ENCODE measurements around the gene SESN3.

SESN3 gene

DNA sequence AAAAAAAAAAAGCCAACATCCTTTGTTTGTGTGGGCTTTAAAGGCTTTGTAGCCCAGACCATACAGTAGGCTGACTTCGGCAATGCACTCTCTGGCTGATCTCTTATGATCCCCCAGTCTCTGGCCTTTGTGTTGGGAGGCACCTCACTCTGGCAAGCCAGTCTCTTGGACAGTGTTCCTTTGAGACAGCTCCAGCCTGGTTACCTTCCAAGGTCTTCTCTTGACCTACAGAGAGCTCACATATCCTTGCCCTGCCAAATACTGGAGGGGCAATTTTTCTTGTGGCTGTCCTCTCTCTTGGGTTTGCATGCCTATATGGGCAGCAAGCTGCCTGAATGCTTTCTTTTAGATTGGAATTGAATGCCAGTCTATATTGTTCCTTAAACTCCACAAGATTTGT is 69.8 kb downstream of the SESN3 start:
- Histone ChIP-seq H3K36me3 (ENCODE audit: insufficient read depth, low read length) (no peaks in the 10 kb centered on the region), H3K4me2 (ENCODE audit: insufficient read depth, low read length) (no peak overlapping the region), H2AFZ (ENCODE audit: low read depth, low read length) (no peak overlapping the region), H3K79me2 (ENCODE audit: insufficient read depth, low read length) (no peaks in the 10 kb centered on the region), H3K4me3 (ENCODE audit: low read depth in 1 of 2, low read length in 2 of 2) (no peak overlapping the region), H3K27me3 (ENCODE audit: insufficient read depth, low read length, poor library complexity) (no peaks in the 10 kb centered on the region), H3K9ac (ENCODE audit: low read depth, low read length) (no peak overlapping the region), H3K4me1 (ENCODE audit: insufficient read depth, low read length) (no peaks in the 10 kb centered on the region), H3K9me3 (ENCODE audit: insufficient read depth, low read length, severe bottlenecking) (no peaks in the 10 kb centered on the region), H3K27ac (ENCODE audit: low read length) (no peak overlapping the region), H4K20me1 (ENCODE audit: insufficient read depth, low read length) (no peaks in the 10 kb centered on the region)
- no peak for ATAC-seq (ENCODE audit: insufficient read depth, low read depth)
- TF ChIP-seq, protein P1, sequence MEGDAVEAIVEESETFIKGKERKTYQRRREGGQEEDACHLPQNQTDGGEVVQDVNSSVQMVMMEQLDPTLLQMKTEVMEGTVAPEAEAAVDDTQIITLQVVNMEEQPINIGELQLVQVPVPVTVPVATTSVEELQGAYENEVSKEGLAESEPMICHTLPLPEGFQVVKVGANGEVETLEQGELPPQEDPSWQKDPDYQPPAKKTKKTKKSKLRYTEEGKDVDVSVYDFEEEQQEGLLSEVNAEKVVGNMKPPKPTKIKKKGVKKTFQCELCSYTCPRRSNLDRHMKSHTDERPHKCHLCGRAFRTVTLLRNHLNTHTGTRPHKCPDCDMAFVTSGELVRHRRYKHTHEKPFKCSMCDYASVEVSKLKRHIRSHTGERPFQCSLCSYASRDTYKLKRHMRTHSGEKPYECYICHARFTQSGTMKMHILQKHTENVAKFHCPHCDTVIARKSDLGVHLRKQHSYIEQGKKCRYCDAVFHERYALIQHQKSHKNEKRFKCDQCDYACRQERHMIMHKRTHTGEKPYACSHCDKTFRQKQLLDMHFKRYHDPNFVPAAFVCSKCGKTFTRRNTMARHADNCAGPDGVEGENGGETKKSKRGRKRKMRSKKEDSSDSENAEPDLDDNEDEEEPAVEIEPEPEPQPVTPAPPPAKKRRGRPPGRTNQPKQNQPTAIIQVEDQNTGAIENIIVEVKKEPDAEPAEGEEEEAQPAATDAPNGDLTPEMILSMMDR (IDR thresholded peaks at IDR 0.05; ENCODE audit: borderline replicate concordance, extremely low read depth, low read length, poor library complexity, severe bottlenecking): no peak
- no peak for TF ChIP-seq EZH2 (IDR thresholded peaks at IDR 0.05; ENCODE audit: borderline replicate concordance, low read depth, low read length, severe bottlenecking)
- DNase-seq: no peak

DNA sequence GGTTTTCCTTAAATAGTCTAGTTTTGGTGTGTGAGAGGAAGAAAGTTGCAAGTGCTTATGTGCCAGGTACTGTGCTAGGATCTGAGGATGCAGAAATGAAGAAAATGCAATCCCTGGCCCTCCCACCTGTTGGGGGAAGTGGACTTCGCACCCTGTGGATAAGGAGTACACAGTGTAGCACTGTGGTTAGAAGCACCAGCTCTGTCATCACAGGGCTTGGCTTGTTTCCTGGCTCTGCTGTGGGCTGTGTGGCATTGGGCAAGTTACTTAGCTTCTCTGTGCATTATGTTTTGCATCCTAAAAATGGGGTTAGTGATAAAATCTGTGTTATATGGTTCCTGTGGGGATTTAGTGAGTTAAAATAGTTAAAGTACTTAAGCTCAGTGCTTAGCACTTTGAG is 73.2 kb downstream of the SESN3 start:
- no peak for DNase-seq
- Histone ChIP-seq H3K4me3 (ENCODE audit: low read depth in 1 of 2, low read length in 2 of 2) (no peak overlapping the region), H3K36me3 (ENCODE audit: insufficient read depth, low read length) (no peaks in the 10 kb centered on the region), H3K9me3 (ENCODE audit: insufficient read depth, low read length, severe bottlenecking) (no peaks in the 10 kb centered on the region), H4K20me1 (ENCODE audit: insufficient read depth, low read length) (no peaks in the 10 kb centered on the region), H3K4me1 (ENCODE audit: insufficient read depth, low read length) (no peaks in the 10 kb centered on the region), H2AFZ (ENCODE audit: low read depth, low read length) (no peak overlapping the region), H3K79me2 (ENCODE audit: insufficient read depth, low read length) (no peaks in the 10 kb centered on the region), H3K9ac (ENCODE audit: low read depth, low read length) (no peak overlapping the region), H3K4me2 (ENCODE audit: insufficient read depth, low read length) (no peak overlapping the region), H3K27ac (ENCODE audit: low read length) (no peak overlapping the region), H3K27me3 (ENCODE audit: insufficient read depth, low read length, poor library complexity) (no peaks in the 10 kb centered on the region)
- ATAC-seq (ENCODE audit: insufficient read depth, low read depth): no peak
- TF ChIP-seq, protein P1 (IDR thresholded peaks at IDR 0.05; ENCODE audit: borderline replicate concordance, extremely low read depth, low read length, poor library complexity, severe bottlenecking): no peak
- no peak for TF ChIP-seq EZH2 (IDR thresholded peaks at IDR 0.05; ENCODE audit: borderline replicate concordance, low read depth, low read length, severe bottlenecking)

DNA sequence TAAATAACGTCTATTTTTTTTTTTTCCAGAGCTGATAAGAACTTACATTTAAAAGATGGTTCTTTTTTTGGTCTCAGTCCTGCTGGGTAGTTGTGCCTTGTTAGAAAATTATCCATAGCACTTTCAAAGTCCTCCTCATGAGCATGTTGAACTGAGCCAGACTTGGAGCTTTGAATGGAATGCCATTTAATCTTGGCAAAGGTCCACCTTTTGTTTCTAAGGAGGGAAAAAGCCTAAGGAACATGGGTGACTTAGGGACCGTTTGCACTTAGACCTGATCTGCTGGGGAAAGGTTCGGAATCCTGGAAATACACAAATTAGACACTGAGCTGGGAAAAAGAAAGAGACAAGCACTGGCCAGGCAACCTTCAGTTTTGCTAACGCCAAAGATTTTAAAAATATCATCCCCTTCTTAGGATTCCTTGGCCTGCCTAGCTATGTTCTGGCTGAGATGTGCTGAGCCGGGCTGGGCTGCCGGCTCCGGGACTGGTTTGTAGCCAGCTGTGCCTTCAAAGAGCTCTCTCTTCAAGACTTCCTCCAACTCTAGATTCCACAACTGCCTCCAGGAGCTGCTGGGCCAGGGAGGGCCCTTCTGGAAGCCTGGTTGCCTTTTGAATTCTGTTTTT is 74.0 kb downstream of the SESN3 start:
- ATAC-seq (ENCODE audit: insufficient read depth, low read depth): no peak
- H4K20me1 ChIP-seq (ENCODE audit: insufficient read depth, low read length): no peaks in the 10 kb centered on the region

More for the DNA sequence above, 74.0 kb downstream of the SESN3 start:
- H3K4me2 ChIP-seq (ENCODE audit: insufficient read depth, low read length): no peak overlapping the region
- no peak overlapping the region for H3K9ac ChIP-seq (ENCODE audit: low read depth, low read length)
- H3K4me3 ChIP-seq (ENCODE audit: low read depth in 1 of 2, low read length in 2 of 2): no peak overlapping the region
- no peaks in the 10 kb centered on the region for H3K79me2 ChIP-seq (ENCODE audit: insufficient read depth, low read length)
- no peaks in the 10 kb centered on the region for H3K27me3 ChIP-seq (ENCODE audit: insufficient read depth, low read length, poor library complexity)
- no peak overlapping the region for H2AFZ ChIP-seq (ENCODE audit: low read depth, low read length)
- H3K36me3 ChIP-seq (ENCODE audit: insufficient read depth, low read length): no peaks in the 10 kb centered on the region
- H3K4me1 ChIP-seq (ENCODE audit: insufficient read depth, low read length): no peaks in the 10 kb centered on the region
- TF ChIP-seq, protein P1 (IDR thresholded peaks at IDR 0.05; ENCODE audit: borderline replicate concordance, extremely low read depth, low read length, poor library complexity, severe bottlenecking): no peak
- TF ChIP-seq EZH2 (IDR thresholded peaks at IDR 0.05; ENCODE audit: borderline replicate concordance, low read depth, low read length, severe bottlenecking): no peak
- no peak for DNase-seq
- H3K9me3 ChIP-seq (ENCODE audit: insufficient read depth, low read length, severe bottlenecking): no peaks in the 10 kb centered on the region
- no peak overlapping the region for H3K27ac ChIP-seq (ENCODE audit: low read length)
